T-helper 2 cell (primary cell): Measurements from ENCODE around the gene ANKLE1.

Experiments
- DNase-seq, 5 experiments: peaks; one replicate each; pipeline versions ENCODE4 v3.0.0 to v3.0.0-alpha.2; 2012 to 2022

Gene ANKLE1

DNA sequence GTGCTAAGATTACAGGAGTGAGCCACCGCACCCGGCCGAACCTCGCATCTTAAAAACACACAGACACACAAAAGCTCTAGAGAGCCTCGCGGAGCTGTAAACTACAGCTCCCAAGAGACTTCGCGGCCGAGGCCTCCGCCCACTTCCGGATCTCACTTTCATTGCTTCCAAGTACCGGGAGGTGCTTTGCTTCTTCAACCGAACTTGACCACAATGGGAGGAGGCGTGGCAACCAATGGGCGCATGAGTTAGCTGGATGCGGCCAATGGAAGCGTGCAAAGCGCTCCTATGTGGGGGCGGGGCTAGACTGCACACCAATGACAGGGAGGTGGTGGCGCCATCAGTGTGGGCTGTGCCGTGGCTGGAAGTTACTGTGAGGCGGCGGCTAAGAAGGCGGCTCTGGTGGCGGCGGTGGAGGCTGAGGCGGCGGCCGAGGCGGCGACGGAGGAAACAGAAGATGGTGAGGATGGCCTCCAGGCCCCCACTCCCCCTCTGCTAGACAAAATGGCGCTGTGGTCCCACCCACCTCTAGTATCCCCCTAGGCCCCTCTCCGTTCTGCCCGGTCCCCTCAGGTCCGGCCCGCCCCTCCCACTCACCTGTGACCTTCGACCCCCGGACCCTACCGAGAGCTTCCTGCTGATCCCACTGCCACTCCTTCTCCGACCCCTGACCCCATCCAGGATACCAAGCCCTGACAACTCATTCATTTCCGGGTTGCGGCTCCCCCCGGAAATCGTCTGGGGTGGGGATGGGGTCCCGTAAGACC is 27.7 kb downstream of the ANKLE1 start, which contains the start of gene DDA1:
Gene DDA1 (plus strand): TSS at position 366 of the 767 bp plus-strand sequence. CDS start 92 bp downstream, at position 458.
- DNase-seq = peak; percentile 94 to 100 (median 99)

DNA sequence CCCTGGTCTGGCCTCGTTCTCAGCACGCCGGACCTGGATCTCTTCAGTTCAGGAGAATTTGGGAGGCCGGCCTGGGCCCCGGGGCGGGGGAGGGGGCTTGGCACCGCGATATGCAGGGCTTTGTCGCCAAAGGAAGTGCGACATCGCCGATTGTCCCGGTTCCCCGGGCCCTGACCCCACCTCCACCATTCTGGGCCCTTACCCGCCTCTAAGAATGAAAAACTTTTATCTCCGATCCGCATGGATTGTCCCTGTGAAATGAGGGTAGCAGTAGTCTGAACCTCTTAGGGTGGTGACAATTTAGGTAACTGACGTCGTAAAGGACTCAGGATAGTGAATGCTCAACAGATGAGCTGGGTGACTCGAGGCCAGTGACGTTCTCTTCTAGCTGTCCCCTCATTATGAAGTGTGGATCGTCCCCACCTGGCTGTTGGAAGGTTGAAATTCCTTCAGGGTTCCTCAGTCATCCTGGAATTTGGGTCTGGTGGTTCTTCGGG is 28.3 kb downstream of the ANKLE1 start:
- no peak for DNase-seq

DNA sequence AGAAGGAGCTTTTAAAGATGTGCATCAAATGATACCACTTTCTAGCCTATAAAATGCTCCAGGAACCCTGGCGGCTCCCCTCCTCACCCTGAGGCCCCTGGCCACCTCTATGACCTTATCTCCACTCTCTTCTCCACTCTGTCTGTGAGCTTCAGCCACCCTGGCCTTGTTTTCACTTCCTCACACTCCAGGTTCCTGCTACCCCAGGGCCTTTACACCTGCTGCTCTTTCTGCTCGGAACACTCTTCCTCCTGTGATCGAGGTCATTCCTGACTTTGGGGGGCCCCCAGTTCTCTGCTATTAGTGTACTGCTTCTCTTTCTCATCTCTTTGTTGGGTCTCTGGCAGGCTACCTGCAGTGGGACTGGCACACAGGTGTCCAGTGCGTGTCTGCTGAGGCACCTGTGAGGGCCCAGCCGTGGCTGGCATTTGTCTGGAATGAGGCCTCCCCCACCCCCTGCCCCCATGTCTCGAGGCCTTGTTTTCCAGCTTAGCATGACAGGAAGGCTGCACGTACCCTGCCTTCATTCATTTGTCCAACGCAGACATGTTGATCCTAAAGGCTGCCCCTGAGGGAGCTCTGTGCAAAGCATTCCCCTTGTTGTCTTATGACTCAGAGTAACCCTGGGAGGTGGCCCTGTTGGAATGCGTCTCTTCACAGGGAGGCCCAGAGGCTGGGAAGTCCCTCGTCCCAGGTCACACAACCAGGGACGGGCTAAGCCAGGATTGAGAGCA is 29.9 kb downstream of the ANKLE1 start:
- DNase-seq = no peak

DNA sequence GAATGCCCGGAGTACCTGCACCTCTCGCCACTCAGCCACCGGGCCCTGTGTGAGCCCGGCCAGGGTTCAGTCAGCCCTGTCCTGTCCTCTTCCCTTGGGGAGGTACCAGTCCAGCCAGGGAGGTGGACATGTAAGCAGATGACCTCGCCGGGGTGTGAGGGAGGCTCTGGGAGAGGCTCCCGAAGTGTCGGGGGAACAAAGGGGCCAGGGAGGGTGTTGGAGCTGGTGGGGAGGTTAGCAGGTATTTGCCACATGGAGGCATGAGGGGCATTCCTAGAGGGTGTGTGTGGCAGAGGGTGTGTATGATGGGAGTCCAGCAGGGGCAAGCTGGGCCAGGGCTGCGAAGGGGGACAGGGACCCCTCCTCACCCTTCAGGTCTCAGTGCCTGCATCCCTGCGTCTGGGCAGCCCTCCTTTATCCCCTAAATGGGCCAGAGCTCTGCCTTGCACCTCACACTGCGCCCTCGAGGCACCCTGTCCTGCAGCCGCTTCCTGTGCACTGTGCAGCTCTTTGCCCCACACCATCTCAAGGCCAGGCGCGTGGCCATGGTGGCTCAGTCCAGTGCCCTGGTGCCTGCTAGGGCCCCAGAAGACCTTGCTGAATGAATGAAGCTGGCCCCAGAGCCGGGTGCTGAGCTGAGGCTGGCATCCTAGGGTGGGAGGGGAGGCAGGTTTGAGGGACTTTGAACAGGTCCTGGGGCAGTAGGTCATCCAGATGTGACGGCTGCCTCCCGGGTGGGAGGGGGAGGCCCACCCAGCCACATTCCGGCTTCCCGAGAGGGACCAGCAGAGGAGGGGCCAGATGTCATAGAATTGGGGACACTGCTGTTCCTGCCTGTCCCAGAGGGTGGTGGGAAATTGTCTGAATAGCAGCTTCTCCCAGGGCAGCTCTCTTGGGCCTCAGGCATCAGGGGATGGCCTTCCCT is 30.8 kb downstream of the ANKLE1 start:
- DNase-seq = no peak

DNA sequence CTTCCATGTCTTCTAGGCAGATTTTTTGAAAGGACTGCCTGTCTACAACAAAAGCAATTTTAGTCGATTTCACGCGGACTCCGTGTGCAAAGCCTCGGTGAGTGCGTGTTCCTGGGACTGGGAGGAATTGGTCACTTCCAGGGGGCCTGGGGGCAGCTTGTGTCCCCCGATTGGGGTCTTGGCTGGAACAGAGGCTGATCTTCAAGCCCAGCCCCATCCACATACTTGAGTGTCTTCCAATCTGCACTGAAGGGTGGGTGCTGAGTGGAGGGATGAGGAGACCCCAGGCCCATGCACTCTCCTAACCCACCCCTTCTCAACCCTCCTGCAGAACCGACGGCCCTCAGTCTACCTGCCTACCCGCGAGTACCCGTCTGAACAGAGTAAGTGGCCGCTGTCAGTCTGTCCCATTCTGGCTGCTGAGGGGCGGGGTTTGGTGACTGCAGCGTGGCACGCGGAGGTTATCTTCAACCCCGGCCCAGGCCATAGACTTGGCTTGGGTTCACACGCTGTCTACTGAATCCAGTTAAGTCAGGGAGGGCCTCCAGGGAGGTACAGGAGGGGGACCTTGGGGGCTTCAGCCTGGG is 32.4 kb downstream of the ANKLE1 start:
- no peak for DNase-seq

DNA sequence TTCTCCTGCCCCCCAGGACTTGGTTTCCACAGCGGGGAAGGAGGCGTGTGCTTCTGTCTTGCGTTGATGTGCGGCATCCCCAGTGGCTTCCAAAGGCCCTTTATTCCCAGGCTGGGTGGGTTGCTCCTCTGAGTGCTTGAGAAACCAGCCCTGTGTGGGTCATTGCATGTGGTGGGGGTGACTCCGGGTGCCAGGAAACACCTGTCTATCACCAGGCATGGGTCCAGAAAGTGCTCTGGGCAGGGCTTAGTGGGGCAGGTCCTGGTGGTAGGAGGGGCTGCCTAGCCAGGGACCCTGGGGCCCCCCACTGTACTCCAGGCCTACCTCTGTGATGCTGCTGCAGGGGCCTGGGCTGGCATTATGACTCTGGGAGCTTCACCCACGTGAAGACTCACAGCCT is 37.3 kb downstream of the ANKLE1 start:
- DNase-seq = no peak

DNA sequence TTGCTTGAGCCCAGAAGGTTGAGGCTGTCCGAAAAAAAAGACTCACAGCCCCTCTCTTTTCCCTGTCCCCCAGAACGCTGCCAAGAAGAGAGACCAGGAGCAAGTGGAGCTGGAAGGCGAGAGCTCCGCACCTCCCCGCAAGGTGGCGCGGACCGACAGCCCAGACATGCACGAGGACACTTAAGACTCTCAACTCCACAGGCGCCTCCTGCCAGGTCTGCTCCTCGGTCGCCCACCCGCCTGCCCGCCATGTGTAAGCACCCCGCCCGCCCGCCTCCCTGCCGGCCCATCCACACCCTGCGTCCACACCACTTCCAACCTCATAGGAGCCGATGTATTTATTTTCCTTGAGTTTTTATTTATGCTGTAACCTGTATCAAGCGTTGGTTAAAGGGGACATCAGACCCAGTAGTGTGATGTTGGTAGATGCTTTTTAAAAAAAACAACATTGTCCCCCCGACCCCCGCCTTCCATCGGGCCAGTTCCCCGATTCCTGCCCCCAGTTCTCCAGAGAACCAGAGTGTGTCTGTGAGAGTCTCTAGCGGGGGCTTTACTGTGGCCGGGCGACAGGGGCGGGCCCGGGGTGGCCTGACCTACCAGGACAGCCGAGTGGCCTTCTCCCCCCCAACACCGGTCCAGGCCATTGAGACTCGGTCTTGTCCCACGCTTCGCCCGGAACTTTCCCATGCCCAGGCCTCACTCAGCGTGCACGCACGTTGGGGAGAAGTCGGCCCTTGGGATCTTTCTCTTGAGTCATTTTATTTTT is 38.0 kb downstream of the ANKLE1 start:
- DNase-seq = no peak

DNA sequence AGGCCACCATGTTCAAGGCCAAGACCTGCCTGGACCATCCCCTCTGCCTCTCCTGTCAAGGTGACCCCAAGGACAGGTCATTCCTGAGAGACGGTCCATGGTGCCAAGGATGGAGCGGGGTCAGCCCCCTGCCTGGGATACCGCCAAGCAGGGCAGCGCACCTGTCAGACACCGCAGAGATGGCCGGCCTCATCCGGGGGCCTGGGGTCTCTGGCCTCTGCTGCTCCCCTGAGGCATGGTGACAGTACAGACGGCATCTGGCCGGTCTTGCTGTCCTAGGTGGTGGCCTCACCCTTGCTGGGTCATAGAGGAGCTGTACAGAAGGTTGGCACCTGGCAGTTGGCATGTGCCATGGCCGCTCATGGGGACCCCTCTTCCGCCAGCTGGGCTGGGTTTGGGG is 38.7 kb downstream of the ANKLE1 start:
- no peak for DNase-seq

DNA sequence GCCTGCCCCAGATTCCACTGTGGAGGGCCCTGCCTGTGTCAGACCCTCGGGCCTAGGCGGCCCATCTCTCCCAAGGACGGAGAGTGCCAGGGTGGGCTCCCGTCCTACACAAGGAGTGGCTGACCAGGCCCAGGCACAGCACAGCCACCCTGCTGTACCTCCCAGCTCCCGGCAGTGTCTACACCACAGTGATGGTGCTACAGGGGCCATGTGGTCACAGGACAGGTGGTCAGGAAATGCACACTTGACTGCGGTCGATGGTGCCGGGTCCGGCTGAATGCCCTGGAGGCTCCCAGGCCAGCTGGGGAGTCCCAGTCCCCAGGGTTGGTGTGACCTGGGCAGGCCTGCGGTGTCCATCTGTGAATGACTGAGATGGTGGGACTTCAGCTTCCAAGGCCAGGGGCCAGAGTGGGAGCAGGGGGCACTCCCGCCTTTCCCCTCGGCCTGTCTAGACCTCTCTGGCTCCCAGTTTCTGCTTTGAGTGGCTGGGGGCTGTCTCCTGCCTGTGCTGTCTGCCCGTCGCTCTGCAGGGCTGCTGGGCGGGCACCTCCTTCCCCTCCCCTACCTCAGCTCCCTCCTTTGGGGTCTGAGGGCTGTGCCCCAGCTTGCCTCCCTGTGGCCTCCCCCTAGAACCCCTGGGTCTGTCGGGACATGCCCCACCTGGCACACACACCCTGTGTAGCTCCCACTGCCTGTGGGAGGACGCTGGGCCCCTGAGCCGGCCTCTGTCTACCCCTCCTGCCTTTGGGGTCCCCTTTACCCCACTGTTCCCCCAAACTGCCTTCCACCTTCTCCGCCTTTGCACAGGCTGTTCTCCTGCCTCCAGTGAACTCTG is 40.2 kb downstream of the ANKLE1 start:
- DNase-seq = no peak

DNA sequence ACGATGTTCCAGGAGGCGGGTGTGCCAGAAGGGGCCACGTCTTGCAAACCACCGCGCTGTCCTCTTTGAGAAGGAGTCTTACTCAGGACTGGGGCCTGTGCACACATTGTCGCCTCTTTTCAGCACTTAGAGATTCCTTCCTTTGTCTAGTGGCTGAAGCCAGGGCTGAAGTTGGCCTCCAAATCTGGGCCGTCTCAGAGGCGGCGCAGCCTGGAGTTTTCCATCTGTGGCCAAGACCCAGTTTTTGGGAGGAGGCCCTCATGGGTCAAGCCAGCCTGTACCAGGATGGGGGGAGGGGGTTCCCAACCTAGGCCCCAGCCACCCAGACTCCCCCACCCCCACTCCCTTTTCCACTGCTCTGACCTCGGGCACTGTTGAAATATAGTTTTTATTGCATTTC is 41.2 kb downstream of the ANKLE1 start:
- no peak for DNase-seq

DNA sequence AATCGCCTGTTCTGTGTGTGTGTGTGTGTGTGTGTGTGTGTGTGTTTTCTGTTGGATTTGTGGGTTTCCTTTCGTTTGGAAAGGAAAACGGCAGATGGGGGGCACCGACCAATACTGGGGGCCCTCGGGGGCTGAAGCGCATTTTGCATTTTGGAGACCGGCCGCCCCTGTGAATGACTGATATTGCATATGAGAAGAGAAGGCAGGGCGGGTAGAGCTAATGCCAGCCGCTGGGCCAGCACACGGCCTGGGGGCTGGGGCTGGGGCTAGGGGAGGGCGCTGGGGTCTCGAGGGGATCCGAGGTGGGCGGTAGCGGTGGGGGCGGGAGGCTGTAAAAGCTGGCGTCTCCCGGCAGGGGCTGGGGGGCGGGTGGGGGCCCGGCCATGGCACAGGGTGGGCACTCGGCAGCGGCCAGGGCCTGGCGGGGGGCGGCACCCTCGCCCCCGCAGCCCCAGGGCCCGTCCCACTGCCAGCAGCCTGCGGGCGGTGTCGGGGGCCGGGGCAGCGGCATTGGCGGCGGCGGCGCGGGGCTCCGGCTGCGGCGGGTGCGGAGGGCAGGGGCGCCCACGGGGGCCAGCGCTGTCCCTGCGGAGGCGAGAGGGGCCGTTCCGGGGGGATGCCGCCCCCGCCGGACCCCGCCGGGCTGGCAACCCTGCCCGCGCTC is 41.7 kb downstream of the ANKLE1 start:
- no peak for DNase-seq

DNA sequence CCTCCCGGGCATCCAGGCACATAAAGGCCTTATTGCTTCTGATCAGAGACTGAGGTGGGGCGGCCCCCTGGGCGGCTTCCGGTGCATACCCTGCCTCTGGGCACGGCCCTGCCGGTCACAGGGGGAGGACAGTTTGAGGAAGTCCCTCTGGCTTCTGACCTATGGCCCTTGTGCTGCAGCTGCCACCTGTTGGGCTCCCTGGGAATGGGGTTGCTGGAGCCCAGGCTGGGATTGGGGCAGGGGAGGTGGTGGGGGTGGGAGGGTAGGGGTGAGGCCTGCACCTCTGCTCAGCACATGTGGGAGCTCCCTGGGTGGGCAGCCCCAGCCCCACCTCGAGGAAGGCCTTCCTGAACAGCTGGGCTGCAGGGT is 42.2 kb downstream of the ANKLE1 start:
- DNase-seq = no peak

DNA sequence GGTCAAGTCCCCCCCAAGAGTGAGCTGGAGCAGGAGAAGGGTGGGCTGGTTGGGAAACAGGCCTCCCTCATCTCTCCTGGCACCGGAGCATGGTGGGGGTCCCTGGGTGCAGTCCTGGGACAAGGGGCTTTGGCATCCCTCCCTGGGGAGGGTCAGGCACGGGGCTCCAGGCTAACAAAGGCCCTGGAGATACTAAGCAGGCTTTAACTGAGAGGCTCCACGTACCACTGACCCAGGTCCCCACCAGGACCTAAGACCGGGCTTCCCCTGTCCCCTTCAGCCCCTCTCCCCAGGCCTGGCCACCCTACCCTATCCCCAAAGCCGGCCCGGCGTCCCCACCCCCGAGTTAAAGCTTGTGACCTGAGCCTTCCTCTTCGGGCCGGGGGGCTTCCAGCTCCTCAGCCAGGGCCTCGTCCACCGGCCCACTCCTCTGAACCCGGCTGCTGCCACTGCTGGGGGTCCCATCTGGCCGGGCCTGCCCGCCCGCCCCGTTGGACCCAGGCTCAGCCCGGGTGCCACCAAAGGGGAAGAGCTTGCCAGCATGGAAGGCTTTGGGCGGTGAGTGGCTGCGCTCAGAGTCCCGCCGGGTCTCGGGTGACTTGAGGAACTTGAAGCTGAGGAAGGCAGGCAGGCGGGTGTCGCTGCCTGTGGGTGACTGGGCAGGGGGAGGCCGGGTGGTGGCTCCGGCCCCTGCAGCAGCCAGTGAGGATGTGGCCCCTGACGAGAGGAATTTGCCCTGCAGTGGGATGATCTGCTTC is 42.8 kb downstream of the ANKLE1 start:
- no peak for DNase-seq

DNA sequence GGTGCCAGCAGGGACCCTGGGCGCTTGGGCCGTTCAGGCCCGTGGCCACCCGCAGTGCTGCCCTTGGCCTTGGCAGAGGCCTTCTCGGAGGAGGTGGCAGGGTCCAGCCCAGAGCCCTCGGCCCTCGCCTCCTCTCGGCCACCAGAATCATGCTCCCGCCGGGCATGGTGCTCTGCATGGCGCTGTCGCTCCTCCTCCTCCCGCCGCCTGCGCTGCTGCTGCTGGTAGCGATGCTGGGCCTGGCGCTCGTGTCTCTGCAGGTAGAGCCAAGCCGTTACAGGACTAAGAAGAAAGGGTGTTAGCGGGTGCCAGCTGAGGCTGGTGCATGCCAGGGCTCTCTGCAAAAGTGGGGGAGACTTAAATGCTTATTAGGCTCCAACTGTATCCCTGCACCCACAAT is 43.4 kb downstream of the ANKLE1 start:
- no peak for DNase-seq

DNA sequence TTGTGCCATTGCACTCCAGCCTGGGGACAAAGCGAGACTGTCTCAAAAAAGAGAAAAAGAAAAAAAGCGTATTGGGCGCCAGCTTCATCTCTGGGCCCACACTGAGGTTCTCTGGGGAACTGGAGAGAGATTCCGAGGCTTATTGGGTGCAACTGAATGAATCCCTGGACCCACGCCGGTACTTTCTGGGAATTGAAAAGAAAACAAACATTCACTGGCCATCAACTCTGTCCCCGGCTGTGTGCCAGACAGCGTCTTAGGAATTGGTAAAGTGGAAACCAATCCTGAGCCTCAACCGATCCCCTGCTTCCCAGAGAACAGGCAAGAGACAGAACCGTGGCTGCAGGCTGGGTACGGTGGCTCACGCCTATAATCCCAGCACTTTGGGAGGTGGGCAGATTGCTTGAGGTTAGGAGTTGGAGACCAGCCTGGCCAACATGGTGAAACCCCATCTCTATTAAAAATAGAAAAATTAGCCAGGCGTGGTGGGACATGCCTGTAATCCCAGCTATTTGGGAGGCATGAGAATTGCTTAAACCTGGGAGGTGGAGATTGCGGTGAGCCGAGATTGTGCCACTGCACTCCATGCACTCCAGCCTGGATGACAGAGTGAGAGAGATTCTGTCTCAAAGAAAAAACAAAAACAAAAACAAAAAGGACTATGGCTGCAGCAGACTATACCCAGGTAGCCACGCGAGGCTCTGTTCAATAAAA is 44.3 kb downstream of the ANKLE1 start:
- DNase-seq = no peak

DNA sequence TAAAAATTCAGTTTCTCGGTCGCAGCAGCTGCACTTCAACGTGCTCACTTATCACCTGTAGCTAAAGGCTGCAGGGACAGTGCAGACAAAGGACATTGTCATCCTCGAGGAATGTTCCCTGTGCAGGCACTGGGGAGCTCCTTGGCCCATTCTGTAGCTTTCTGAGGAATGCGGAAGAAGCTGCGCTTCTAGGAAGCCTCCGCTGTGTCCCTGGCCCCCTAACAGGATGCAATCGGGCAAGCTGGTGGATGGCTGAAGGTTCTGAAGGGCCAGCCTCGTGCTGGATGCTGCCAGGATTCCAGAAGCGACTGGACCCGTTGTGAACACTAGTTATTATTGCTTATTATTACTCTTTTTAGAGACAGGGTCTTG is 44.9 kb downstream of the ANKLE1 start:
- no peak for DNase-seq

DNA sequence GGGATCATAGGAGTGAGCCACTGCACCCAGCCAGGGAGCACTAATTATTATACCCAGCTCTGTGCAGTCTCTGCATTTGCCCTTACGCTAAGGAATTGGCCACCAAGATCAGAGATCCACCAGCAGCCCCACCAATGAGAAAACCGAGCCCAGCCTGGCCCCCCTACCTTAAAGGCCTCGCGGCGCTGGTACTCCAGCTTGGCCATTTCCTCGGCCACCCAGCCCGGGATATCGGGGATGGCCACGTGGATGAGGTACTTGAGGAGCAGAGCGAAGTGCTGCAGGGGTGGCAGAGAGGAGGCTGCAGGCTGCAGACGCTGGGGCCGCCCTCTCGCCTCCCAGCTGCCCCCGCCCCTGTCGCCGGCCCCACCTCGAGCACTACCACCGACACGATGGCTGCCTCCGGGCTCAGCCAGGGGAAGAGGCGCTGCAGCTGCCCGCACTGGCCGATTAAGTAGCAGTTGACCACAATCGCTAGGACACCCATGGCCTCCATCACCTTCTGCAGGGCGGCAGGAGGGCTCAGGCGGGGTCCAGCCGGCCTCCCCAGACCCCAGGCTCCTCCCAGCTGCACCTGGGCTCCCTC is 45.5 kb downstream of the ANKLE1 start:
- no peak for DNase-seq
